ENCODE results near the gene GAB2.
"Not testable (repeated sequence)": the region's sequence is repeated elsewhere in the genome, so short reads cannot be mapped to it uniquely, and the experiment has no call there.

The GAB2 gene

GRCh38 chr11:78188286-78189173, 229.1 kb downstream of the GAB2 start, which contains the start of the genes KCTD21 and USP35:
Gene KCTD21, minus strand, starts transcription at chr11:78188626. Its CDS starts 14,072 bp downstream, at chr11:78174554.
Gene USP35, plus strand, starts transcription at chr11:78188919. Its CDS starts 7,327 bp downstream, at chr11:78196246.
- DNase-seq (ENCODE audit: low read depth in 2 of 2): peak; percentile 77 to 82

DNA sequence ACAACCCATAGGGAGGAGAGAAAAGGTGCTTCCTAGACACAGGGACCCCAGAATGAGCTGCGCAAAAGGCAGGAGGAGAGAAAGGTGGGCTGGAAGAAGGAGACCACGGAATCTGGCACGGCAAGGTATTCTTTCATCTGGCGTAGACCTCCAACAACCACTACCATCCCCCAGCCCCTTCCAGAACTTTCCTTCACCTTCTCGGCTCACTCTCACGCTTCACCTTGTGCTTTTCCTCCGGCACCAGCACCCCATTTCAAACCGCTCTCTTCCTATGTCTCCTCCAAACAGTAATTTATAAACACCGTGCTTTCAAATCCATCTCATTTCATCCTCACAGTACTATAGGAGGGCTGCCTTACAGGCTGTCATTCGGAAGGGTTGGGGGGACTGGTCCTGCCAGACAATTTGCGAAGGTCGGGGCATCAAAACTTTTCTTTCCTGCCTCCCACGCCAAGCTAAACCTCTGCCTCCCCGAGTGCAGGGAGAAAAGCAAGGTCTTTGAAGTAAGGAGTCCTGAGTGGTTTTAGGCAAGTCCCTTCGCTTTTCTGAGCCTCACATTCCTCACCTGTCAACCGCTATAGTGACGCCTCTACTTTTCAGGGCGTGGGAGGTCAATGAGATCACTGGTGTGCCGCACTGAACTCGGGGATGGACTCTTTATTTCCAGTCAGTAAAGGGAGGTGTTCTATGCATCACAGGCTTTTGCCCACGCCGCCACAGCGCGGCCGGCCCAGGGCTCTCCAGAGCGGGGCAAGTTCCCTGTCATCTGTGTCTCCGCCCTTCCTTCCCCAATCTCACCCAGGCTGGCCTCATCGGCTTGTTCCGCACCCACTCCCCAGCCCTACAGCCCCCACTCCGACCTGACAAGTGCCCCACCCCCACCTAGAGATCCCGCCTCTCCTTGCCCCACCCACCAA, 230.0 kb downstream of the GAB2 start:
- DNase-seq (ENCODE audit: low read depth in 2 of 2): peak in 1 of 2 donors; percentile 37

GRCh38 chr11:78181185-78181584, 236.4 kb downstream of the GAB2 start:
- no peak for DNase-seq (ENCODE audit: low read depth in 2 of 2)

- no peak for DNase-seq (ENCODE audit: low read depth in 2 of 2)
These were observed 236.9 kb downstream of the GAB2 start for GRCh38 chr11:78180751-78181150.

GRCh38 chr11:78179459-78180071, 238.1 kb downstream of the GAB2 start:
- no peak for DNase-seq (ENCODE audit: low read depth in 2 of 2)

- no peak for DNase-seq (ENCODE audit: low read depth in 2 of 2)
These were observed 240.4 kb downstream of the GAB2 start for GRCh38 chr11:78177216-78177615.

DNA sequence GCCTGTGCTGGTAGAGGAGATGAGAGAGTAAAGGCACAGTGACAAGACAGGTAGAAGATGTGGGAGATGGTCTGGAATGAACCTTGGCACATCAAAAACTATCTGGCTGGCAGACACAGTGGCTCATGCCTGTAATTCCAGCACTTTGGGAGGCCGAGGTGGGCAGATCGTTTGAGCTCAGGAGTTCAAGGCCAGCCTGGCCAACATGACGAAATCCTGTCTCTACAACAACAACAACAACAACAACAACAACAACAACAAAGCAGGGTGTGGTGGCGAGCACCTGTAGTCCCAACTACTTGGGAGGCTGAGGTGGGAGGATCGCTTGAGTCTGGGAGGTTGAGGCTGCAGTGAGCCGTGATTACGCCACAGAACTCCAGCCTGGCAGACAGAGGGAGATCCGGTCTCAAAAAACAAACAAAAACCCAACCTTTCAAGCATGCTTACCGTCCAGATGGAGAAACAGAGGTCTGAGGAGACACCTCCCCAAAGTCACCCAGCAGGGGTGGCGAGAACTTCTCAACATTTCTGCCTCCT, 240.9 kb downstream of the GAB2 start:
- no peak for DNase-seq (ENCODE audit: low read depth in 2 of 2)

GRCh38 chr11:78175862-78176261, 241.8 kb downstream of the GAB2 start:
- DNase-seq (ENCODE audit: low read depth in 2 of 2): not testable (repeated sequence)

- DNase-seq (ENCODE audit: low read depth in 2 of 2): no peak
These were observed 245.7 kb downstream of the GAB2 start for GRCh38 chr11:78171951-78172350.

DNA sequence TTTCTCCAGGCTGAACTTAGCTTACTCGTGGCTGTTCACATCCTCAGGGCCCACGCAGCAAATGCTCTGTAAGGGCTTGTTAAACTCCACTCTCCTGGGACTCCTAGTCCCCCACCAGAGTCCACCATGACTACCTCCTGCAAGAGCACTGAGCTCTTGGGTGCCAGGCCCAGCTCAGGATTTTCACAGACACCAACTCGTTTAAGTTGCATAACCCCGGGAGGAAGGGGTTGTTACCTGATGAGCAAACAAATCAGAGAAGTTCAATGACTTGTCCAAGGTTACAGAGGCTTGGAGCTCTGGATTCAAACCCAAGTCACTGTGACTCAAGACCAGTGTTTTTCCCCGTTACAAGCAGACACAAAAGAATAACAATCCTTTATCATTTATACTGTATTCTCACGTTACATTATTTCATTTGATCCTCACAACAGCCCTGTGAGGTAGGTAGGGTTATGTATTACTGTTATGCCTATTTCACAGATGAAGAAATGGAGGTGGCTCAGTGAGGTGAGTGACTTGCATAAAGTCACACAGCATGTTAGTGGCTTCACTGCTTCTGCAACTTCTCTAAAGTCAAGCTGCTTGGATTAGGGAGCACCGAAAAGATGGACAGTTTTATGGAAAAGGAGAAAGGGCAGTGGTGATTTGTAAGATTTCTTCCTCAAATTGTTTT, 246.6 kb downstream of the GAB2 start:
- no peak for DNase-seq (ENCODE audit: low read depth in 2 of 2)

DNA sequence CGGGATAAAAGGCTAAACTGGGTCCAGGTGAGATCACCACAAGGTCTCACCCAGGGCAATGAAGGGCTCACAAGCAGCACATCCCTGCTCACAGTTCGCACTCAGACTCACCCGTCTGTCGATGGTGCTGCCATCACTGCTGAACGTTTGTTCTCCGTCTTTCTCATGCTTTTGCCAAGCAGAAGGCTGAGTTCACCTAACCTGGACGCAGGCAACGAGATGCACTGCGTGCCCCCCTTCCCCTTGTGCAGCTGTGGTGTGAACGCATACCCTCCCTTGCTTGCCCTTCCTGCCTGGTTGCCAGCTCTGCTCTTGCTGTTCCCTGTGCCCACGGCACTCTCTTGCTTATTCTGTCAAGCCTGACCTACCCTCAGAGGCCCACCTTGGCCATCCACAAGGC, 247.2 kb downstream of the GAB2 start:
- no peak for DNase-seq (ENCODE audit: low read depth in 2 of 2)

- no peak for DNase-seq (ENCODE audit: low read depth in 2 of 2)
These were observed 248.8 kb downstream of the GAB2 start for GRCh38 chr11:78168539-78169477.

DNA sequence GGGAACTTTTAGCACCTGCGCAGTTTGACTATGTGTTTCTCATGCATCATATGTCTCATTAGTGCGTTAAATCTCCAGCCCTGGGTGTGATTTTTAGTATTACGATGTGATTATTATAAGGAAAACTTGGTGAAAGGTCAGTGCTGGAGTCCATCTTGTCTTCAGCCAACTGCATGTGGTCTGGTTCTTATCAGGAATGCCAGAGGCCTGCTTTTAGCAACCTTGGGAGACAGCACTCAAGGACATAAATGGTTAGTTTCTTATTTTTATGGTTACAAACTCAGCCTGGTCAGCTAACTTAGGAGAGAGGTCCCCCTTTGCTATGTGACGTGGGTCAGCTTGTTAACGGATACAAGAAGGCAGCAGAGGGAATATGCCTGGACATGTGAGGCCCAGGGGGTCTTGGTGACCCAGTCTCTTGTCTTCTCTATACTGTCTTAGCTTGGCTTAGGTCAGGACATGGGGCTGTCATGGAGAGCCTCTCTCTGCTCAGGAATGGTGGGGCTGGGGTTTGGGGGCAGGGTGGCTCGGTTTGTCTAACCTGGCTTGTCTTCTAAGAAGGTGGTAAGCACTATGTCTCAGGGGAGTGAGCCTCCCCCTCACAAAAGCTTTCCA, 250.7 kb downstream of the GAB2 start:
- DNase-seq (ENCODE audit: low read depth in 2 of 2): no peak

Data from stimulated activated CD8-positive, alpha-beta memory T cell treated with anti-CD3 and anti-CD28 coated beads, Interleukin-2, amount 100 ng/mL, for 1 hour (primary cell).